HG03175 (cell line): ENCODE data around the gene NPPA.

Source experiments
- ATAC-seq: cut with Tn5 transposase; IDR thresholded peaks from one replicate; pipeline ENCODE4 v1.9.1; 2021; ENCODE audit warnings: mild to moderate bottlenecking, moderate library complexity; ENCODE audit not compliant: unreplicated experiment

Gene NPPA

DNA sequence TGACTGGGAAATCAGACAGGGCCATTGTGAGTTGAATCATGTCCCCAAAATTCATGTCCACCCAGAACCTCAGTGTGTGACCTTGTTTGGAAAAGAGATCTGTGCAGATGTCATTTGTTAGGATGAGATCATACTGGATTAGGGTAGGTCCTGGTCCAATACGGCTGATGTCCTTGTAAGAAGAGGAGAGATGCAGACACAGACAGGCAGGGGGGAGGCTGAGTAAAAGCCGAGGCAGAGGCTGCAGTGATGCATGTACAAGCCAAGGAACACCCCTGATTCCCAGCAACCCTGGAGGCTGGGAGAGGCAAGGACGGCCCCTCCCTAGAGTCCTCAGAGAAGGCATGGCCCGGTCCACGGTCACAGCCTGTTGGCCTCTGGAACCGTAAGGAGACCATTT lies 27.0 kb upstream of the NPPA start:
- no peak for ATAC-seq

DNA sequence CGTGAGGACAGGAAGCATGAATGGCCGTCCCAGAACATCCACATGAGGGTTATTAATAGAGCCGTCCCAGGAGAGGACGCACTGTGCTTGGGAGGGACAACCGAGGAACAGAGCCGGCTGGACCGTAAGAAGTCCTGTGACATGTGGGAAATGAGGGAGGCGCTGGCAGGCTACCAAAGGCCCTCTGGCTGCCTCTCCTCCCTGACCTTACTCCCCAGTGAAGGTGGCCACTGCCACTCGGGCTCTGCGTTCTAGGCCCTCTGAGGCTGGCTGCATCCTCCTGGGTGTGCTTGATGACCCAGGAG lies 26.6 kb upstream of the NPPA start:
- no peak for ATAC-seq

DNA sequence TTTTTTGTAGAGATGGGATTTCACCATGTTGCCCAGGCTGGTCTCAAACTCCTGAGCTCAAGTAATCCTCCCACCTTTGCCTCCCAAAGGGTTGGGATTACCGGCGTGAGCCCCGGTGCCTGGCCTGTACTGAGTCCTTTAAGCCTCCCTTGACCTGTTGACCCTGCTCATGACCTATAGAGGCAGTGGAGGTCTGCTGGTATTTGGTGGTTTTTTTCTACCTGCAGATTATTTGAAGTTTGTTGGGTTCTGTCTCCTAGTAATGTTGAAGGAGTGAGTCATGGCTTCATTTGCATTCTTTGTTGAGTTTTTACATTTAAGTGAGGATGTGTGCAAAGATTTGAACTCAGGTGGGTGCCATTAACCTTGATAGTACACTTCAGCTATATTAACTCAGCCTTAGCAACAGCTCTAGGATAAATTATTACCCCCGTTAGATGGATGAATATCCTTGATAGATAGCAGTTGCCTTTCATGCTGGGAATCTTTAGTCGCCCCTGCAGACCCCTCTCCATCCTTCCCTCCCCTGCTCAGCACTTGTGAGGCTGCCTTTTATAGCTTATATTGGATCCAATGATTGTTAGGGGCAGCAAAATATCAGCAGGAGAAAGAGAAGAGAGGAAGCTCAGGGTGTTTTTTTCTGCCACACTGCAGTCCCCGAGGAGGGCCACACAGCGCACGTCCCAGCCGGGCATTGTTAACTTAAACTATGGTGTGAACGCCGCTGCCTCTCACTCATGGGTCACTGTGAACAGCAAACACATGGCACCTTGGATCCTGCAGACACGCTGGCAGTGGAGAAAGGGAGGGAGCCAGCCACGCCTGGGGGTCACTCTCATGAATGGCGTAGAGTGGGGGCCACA lies 26.0 kb upstream of the NPPA start:
- no peak for ATAC-seq

DNA sequence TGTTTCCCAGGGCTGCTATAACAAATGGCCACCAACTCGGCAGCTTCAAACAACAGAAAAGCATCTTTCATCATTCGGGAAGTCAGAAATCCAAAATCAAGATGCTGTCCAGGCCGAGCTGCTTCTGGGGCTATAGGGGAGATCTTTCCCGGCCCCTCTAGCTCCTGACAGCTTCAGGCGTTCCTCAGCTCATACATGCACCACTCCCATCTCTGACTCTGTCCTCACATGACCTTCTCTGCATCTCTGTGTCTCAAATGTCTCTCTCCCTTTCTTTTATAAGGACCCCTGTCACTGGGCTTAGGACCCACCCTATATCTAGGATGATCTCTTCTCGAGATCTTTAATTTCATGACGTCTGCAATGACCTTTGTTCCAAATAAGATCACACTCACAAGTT lies 25.0 kb upstream of the NPPA start:
- no peak for ATAC-seq

DNA sequence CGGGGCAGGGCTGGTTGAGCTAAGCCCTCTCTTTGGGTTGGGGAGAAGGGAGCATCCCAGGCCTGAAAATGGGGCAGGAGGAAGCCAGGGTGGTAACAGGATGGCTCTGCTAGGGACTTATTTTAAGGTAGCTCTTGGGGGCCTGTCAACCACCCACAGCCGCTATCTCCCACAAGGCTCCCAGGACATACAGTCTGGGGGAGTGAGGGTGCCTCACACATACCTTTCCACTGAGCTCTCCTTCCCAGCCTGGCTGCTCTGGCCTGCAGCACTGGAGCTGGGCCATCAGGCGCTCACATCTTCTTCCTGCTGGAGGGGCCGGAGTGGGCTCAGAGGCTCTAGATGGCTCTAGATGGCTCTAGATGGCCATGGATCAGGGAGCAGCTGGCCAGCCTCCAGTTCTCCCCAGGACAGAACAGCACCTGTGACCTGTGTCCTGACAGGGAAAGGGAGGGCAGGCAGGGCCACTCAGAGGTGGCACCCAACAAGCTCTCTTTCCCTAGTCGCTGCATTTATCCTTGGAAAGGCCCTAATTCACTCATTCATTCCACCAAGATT lies 22.1 kb upstream of the NPPA start:
- no peak for ATAC-seq

DNA sequence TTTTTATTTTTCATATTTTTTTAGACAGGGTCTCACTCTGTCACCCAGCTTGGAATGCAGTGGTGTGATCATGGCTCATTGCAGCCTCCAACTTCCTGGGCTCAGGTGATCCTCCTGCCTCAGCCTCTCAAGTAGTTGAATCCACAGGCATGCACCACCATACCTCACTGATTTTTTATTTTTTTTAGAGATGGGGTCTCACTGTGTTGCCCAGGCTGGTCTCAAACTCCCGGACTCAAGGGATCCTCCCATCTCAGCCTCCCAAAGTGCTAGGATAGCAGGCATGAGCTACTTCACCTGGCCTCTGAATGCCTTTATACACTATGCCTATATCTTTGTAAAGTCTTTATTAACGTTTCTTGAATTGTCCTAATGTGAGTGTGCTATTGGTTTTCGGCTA lies 21.5 kb upstream of the NPPA start:
- no peak for ATAC-seq

DNA sequence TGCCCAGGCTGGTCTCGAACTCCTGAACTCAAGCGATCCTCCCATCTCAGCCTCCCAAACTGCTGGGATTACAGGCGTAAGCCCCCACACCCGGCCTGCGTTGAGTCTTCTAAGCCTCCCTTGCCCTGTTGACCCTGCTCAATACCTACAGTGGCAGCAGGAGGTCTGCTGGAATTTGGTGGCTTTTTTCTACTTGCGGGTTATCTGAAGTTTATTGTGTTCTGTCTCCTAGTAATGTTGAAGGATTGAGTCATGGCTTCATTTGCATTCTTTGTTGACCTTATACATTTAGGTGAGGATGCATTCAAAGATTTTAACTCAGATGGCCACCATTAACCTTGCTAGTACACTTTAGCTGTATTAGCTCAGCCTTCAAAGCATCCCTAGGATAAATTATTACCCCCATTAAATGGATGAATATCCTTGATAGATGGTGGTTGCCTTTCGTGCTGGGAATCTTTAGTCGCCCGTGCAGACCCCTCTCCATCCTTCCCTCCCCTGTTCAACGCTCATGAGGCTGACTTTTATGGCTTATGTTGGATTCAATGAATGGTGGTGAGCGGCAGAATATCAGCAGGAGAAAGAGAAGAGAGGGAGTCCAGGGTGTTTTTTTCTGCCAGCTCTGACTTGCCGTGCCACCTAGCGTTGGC lies 20.9 kb upstream of the NPPA start:
- no peak for ATAC-seq

DNA sequence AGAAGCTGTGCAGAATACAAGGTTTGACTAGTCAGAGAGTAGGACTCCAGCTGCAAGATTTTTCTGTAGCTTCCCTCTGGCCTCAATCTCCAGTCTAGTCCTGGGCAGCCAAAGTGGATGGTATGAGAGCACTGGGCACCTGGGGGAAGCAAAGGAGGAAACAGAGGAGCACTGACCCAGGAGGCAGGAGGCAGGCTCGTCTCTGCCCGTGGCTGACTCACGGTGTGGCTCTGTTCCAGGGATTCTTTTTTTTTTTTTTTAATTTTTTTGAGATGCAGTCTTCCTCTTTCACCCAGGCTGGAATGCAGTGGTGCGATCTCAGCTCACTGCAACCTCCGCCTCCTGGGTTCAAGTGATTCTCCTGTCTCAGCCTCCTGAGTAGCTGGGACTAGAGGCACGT lies 15.3 kb upstream of the NPPA start:
- no peak for ATAC-seq

DNA sequence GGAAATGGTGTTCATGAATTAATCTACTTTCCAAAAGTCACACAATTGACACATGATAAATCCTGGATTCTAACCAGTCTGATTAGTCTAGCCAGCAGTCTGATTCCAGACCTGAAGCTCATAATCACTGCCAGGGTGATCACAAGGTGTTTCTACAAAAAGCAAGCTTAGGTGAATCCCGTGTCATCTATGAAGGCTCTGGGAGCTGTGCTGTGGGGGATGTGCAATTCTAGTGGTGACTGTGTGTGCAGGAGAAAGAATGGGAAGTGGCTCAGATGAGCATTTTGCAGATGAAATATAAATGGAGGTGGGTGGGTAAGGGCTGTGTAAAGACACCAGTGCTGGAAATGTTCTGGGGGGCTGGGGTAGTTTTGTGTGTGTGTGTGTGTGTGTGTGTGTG lies 13.0 kb upstream of the NPPA start:
- no peak for ATAC-seq

DNA sequence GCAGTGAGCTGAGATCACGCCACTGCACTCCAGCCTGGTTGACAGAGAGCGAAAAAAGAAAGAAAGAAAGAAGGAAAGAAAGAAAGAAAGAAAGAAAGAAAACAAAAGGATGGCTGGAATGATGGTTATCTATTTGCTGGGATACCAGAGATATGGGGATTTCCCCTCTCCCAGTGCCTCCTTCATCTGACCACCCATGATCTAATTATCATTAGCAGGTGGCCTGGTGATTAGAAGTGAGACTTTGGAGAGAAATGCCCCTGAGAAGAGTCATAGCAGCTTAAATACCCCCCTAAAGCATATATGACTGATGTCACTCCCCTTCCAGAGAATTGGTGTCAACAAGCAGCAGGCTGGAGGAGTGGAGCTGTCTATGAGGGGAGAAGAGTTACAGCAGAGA lies 12.5 kb upstream of the NPPA start:
- no peak for ATAC-seq

DNA sequence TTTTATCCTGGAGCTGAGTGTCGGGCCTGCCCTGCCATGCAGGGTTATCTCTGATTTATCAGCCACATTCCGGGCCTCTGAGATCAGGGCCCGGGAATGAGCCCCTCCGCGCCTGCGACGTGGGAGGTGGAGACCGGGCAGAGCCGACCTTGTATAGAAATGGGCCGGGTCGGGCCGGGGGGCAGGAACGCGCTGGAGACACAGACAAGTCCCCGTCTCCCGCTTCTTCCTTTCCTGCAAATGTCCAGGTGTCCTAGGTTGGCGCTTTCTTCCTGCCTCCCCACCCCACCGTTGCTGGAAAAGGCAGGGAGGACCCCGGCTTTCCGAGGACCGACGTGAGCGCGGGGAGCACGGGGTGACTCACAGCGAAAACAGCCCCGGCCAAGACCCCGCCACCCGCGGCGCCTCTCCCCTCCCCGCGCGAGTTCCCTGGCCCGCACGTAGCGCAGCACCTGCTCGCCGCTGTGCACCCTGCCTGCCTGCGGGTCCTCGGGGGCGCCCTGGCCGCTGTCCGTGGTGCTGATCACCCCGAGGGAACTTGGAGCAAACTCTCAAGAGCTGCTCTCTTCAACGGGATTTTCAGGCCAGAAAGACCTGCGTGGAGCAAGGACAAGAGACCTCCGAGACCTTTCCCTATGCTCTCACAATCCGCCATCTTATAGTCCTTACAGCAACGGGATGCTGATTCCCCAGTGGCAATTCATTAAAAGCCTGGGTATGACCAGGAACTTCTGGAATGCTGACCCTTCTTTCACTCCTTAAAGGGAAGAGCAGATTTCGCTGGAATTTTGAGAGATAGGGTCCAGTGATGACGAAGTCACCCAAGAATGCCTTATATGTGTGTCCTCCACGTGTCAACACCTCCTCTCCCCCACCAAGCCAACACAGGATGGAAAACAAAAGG lies 11.6 kb upstream of the NPPA start:
- no peak for ATAC-seq

DNA sequence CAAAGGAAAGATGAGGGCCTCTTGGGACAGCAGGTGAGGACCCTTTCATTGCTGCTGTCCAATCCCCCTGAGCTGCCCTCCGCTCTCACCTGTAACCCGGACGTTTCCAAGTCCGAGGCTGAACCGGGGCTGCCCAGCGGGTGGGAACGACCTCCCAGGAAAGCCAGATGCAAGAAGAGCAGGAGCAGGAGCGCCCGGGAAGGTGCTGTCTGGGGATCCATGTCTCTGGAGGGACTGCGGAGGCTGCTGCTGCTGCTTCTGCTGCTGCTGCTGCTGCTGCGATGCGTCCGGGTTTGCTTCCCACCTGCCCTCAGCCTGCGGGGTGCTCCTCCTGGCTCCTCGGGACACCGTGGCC lies 11.0 kb upstream of the NPPA start, which contains the start of gene NPPB:
Gene NPPB, minus strand, starts transcription at position 333 of the 355 bp plus-strand sequence. Its CDS starts 112 bp downstream, at position 221.
- ATAC-seq = no peak

DNA sequence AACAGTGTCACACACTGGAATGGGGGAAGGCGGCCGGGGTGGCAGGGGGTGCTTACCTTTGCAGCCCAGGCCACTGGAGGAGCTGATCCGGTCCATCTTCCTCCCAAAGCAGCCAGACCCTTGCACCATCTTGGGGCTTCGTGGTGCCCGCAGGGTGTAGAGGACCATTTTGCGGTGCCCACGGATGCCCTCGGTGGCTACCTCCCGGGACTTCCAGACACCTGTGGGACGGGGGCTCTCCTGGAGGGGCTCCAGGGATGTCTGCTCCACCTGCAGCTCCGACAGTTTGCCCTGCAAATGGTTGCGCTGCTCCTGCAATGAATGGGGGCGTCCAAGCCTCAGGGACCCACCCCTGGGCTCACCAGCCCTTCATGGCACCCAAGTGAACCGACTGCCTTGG lies 10.6 kb upstream of the NPPA start:
- no peak for ATAC-seq

DNA sequence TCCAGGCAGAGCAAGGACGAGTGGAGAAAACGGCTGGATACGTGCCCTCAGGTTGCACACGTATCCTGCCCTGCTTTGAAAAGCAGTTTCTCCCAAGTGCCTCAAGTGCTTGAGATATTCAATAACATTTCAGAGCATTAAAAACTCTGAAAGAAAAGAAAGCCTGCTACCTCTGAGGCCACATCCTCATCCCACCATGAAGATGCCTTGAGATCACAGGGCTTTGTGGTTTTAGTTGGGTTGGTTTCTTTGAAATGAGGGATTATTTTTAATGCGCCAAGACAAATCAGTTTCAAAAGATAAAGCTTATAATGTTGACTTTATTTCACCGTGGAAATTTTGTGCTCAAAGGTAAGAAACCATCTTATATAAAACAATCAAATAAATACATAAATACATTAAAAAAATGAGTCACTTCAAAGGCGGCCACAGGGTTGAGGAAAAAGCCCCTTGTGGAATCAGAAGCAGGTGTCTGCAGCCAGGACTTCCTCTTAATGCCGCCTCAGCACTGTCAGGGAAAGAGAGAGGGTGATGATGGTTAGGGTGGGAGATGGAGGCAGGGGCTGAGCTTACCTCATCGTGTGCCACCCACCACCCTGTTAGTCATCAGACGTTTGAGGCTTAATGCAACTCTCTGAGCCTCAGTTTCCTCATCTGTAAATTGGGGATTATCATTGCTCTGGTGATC lies 9.7 kb upstream of the NPPA start:
- no peak for ATAC-seq

DNA sequence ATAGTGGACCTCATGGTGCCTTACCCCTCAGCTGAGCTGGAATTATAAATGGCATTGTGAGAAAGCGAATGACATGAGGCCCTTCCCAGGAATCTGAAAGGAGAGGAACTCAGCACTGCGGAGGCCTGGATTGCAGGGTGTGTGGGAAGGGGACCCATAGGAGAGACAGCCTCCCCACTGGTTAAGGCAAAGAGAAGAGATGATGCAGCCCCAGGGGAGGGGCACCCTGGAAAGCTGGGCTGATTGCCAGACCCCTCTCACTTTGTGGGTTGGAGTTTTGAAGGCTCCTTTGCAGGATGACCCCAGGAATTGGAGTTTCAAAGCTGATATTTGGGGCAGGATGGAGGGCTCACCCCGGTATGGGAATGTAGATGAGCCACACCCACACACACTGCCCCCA lies 9.1 kb upstream of the NPPA start:
- no peak for ATAC-seq

DNA sequence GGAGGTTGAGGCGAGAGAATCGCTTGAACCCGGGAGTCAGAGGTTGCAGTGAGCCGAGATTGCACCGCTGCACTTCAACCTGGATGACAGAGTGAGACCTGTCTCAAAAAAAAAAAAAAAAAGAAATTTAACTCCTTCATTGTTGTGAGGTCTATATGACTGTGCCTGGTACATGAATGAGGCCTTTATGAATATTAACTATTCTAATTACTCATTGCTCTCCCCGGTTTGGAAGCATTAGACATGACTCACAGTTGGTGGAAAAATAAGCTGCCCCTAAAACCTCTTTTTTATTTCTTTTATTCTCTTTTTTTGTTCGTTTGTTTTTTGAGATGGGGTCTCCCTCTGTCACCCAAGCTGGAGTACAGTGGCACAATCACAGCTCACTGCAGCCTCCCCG lies 7.8 kb upstream of the NPPA start:
- no peak for ATAC-seq

DNA sequence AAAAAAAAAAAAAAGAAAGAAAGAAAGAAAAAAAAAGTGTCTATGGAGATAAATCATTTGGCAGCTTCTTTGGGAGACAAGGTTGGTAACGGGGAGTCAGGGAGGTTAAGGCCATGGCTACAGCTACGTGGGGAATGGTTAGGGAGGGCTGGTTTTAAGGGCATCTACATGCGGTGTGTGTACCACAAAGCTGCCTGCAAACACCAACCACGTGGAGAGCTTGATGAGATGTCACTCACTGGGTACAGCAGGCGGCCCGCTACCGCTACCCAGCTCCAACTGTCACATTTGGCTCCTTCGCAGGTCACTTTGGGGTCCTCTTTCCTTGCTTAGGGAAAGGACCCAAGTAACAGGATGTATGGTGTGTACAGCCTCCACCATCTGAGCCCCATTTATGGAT lies 6.9 kb upstream of the NPPA start:
- no peak for ATAC-seq

DNA sequence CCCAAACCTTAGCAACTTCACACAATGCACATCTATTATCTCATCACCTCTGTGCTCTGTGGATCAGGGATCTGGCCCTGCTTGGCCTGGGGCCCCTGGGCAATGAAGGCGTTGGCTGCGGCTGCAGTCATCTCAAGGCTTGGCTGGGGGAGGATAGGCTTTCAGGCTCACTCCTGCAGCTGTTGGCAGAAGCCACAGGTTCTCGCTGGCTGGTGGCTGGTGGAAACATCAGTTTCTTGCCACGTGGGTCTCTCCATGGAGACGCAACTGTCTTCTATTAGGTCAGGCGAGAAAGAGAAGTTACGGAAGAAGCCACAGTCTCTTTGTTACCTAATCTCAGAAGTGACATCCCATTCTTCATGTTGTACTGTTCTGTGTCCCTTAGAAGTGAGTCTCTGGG lies 3.6 kb upstream of the NPPA start:
- ATAC-seq = no peak

DNA sequence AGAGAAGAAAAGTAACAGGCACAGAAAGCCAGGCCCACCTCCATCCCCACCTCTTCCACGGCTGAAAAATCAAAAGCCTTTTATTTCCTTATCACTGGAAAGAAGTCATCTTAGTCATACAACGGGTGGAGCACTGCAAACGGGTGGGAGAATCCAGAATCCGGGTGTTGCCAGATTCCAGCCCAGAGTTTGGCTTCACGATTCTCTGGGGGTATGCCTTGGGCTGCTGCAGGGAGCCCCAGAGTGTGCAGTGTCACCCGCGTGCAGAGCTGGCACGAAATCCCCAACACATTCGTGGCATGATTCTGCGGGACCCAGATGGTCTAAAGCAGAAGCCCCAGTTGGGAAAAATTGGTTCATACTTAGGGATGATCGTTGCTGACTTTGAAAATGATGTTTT lies 2.6 kb upstream of the NPPA start:
- ATAC-seq = no peak

DNA sequence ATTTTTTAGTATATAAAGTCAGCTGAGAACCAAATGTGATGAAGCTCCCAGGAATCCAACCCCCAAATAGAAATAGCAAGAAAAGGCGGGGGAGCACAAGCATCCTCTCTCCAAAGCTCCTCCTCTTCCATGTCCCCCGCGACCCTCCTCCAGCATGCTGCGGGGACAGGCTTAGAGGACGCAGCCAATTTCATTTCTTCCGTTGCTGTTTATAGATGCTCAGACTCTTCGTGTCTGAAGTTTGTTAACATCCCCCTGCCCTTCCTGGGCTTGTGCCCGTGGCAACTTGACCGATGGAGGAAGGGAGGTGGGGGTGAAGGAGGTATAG lies 754 bp upstream of the NPPA start:
- no peak for ATAC-seq
